OCI-LY1 (cell line): Measurements from ENCODE around the gene DLGAP3.

Experiments used
- H2AFZ ChIP-seq: fragments of 200-600 bp; sonication (generic), shearing (Covaris generic); 2 replicates; pipeline ENCODE4 v1.6.0; 2014; ENCODE audit warnings: antibody characterized with exemption, mild to moderate bottlenecking, low read length
- H3F3A ChIP-seq: fragments of 200-600 bp; sonication (generic), shearing (Covaris generic); 2 replicates; pipeline ENCODE4 v1.6.0; 2014; ENCODE audit warnings: mild to moderate bottlenecking, antibody characterized with exemption, low read length, moderate library complexity; ENCODE audit not compliant: insufficient read depth
- H3K27ac ChIP-seq: fragments of 200-600 bp; sonication (generic); 2 replicates; pipeline ENCODE4 v1.5.1; 2014; ENCODE audit warnings: low read length, mixed run types, mild to moderate bottlenecking, low read depth; ENCODE audit not compliant: poor library complexity, severe bottlenecking
- H3K27me3 ChIP-seq: fragments of 200-600 bp; sonication (generic); 2 replicates; pipeline ENCODE4 v1.6.0; 2014; ENCODE audit warnings: antibody characterized with exemption, mild to moderate bottlenecking, low read length, moderate library complexity; ENCODE audit not compliant: insufficient read depth
- H3K36me3 ChIP-seq: fragments of 200-600 bp; sonication (generic); 2 replicates; pipeline ENCODE4 v1.6.1; 2014; ENCODE audit warnings: mild to moderate bottlenecking, antibody characterized with exemption, low read length, moderate library complexity, mixed read lengths; ENCODE audit not compliant: insufficient read depth
- H3K4me1 ChIP-seq: fragments of 200-600 bp; sonication (generic); 2 replicates; pipeline ENCODE4 v1.5.1; 2014; ENCODE audit warnings: mild to moderate bottlenecking, low read length, moderate library complexity; ENCODE audit not compliant: insufficient read depth, severe bottlenecking
- H3K4me2 ChIP-seq: fragments of 200-600 bp; sonication (generic), shearing (Covaris generic); 2 replicates; pipeline ENCODE4 v1.6.1; 2014; ENCODE audit warnings: low read length
- H3K4me3 ChIP-seq: fragments of 200-600 bp; sonication (generic); 2 replicates; pipeline ENCODE4 v1.5.1; 2014; ENCODE audit warnings: low read length, low read depth, mild to moderate bottlenecking, mixed read lengths; ENCODE audit not compliant: poor library complexity, severe bottlenecking
- H3K79me2 ChIP-seq: fragments of 200-600 bp; shearing (Covaris generic); 2 replicates; pipeline ENCODE4 v1.6.1; 2016; ENCODE audit warnings: mixed run types, low read length, mixed read lengths; ENCODE audit not compliant: insufficient read depth
- H3K9ac ChIP-seq: fragments of 200-600 bp; sonication (generic), shearing (Covaris generic); 2 replicates; pipeline ENCODE4 v1.6.1; 2014; ENCODE audit warnings: mild to moderate bottlenecking, low read length, mixed read lengths
- H3K9me2 ChIP-seq: fragments of 200-600 bp; sonication (generic), shearing (Covaris generic); 2 replicates; pipeline ENCODE4 v1.6.1; 2014; ENCODE audit warnings: low read depth, mild to moderate bottlenecking, low read length, mixed read lengths
- H3K9me3 ChIP-seq: fragments of 200-600 bp; shearing (Covaris generic); 2 replicates; pipeline ENCODE4 v1.6.1; 2014; ENCODE audit warnings: low read length, mixed read lengths
- H4K20me1 ChIP-seq: fragments of 200-600 bp; sonication (generic), shearing (Covaris generic); 2 replicates; pipeline ENCODE4 v1.6.0; 2016; ENCODE audit warnings: mild to moderate bottlenecking, low read length; ENCODE audit not compliant: insufficient read depth
- EZH2 ChIP-seq: fragments of 200-600 bp; sonication (generic), shearing (Covaris generic); IDR thresholded peaks from 2 replicates; pipeline ENCODE4 v1.8.0; 2017; ENCODE audit warnings: borderline replicate concordance, mixed run types, mild to moderate bottlenecking, antibody characterized with exemption, low read length, moderate library complexity, mixed read lengths
- TF ChIP-seq, protein P1 (sequence below): fragments of 200-600 bp; sonication (generic), shearing (Covaris generic); IDR thresholded peaks from 2 replicates; pipeline ENCODE4 v1.5.1; 2017; ENCODE audit warnings: mild to moderate bottlenecking, antibody characterized with exemption, low read length, moderate library complexity, mixed read lengths

DLGAP3 gene

GRCh38 chr1:34874296-34874952 lies 55.0 kb downstream of the DLGAP3 start:
- Histone ChIP-seq H3K4me3 (no peak overlapping the region), H3K4me1 (no peaks in the 10 kb centered on the region), H4K20me1 (no peaks in the 10 kb centered on the region)

GRCh38 chr1:34872133-34872503 lies 57.3 kb downstream of the DLGAP3 start:
- Histone ChIP-seq H3K9ac (no peak overlapping the region), H3K4me1 (no peaks in the 10 kb centered on the region), H3K4me2 (no peak overlapping the region), H3K9me2 (no peaks in the 10 kb centered on the region), H3K27me3 (peaks cover 8% of the 10 kb centered on the region; the same call in 1 of the 2 replicates), H3K27ac (no peak overlapping the region), H3K9me3 (no peaks in the 10 kb centered on the region), H3K4me3 (no peak overlapping the region), H3F3A (no peaks in the 10 kb centered on the region), H2AFZ (no peak overlapping the region), H3K36me3 (no peaks in the 10 kb centered on the region), H4K20me1 (no peaks in the 10 kb centered on the region), H3K79me2 (no peaks in the 10 kb centered on the region)
- no peak for TF ChIP-seq EZH2
- TF ChIP-seq, protein P1, sequence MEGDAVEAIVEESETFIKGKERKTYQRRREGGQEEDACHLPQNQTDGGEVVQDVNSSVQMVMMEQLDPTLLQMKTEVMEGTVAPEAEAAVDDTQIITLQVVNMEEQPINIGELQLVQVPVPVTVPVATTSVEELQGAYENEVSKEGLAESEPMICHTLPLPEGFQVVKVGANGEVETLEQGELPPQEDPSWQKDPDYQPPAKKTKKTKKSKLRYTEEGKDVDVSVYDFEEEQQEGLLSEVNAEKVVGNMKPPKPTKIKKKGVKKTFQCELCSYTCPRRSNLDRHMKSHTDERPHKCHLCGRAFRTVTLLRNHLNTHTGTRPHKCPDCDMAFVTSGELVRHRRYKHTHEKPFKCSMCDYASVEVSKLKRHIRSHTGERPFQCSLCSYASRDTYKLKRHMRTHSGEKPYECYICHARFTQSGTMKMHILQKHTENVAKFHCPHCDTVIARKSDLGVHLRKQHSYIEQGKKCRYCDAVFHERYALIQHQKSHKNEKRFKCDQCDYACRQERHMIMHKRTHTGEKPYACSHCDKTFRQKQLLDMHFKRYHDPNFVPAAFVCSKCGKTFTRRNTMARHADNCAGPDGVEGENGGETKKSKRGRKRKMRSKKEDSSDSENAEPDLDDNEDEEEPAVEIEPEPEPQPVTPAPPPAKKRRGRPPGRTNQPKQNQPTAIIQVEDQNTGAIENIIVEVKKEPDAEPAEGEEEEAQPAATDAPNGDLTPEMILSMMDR: no peak

More at GRCh38 chr1:34874296-34874952, 55.0 kb downstream of the DLGAP3 start:
- Histone ChIP-seq H2AFZ (no peak overlapping the region), H3K27me3 (peaks cover 8% of the 10 kb centered on the region; the same call in 1 of the 2 replicates), H3K9me2 (no peaks in the 10 kb centered on the region), H3F3A (no peaks in the 10 kb centered on the region), H3K36me3 (no peaks in the 10 kb centered on the region), H3K9ac (no peak overlapping the region), H3K27ac (no peak overlapping the region), H3K9me3 (no peaks in the 10 kb centered on the region), H3K79me2 (no peaks in the 10 kb centered on the region), H3K4me2 (no peak overlapping the region)
- TF ChIP-seq EZH2: no peak
- TF ChIP-seq, protein P1: no peak

- peaks cover 3% of the 10 kb centered on the region for H3K4me1 ChIP-seq
- no peak overlapping the region for H2AFZ ChIP-seq
- H3K4me3 ChIP-seq: no peak overlapping the region
- H3K79me2 ChIP-seq: no peaks in the 10 kb centered on the region
- no peaks in the 10 kb centered on the region for H3K9me2 ChIP-seq
- H3K36me3 ChIP-seq: no peaks in the 10 kb centered on the region
- H3K27me3 ChIP-seq: peaks cover 8% of the 10 kb centered on the region; the same call in 1 of the 2 replicates
- no peak overlapping the region for H3K27ac ChIP-seq
- H4K20me1 ChIP-seq: no peaks in the 10 kb centered on the region
- no peak overlapping the region for H3K9ac ChIP-seq
- H3F3A ChIP-seq: no peaks in the 10 kb centered on the region
- H3K9me3 ChIP-seq: no peaks in the 10 kb centered on the region
- no peak for TF ChIP-seq EZH2
- TF ChIP-seq, protein P1: no peak
- H3K4me2 ChIP-seq: no peak overlapping the region
These were observed 57.9 kb downstream of the DLGAP3 start for GRCh38 chr1:34871443-34872132.
